B cell (primary cell): ENCODE data around the gene HYAL1. TPM values are rescaled to one million over a fixed set of nuclear protein-coding genes. Genes with fewer than 3 reads are reported as not detected.

Experiments used
- ATAC-seq: fragments of 200-7000 bp; cut with Tn5 transposase; one replicate; pipeline ENCODE4 v1.10.0; 2021; ENCODE audit warnings: low read depth, mild to moderate bottlenecking, moderate number of reproducible peaks, moderate library complexity
- CTCF ChIA-PET: fragments of 350-600 bp; sonication (Branson Sonifier 250); formaldehyde crosslinking; loops from one replicate; lab custom pipeline; 2021; ENCODE audit warnings: antibody characterized with exemption, inconsistent platforms; lab: Charles Lee
- POLR2A ChIA-PET: fragments of 350-600 bp; sonication (Branson Sonifier 250); formaldehyde crosslinking; loops from one replicate; lab custom pipeline; 2021; ENCODE audit warnings: antibody characterized with exemption; lab: Charles Lee
- DNase-seq: peaks from one replicate; pipeline ENCODE4 v3.0.0; 2013
- H2AFZ ChIP-seq: 2 replicates; pipeline ENCODE4 v1.6.1; 2012; ENCODE audit warnings: mild to moderate bottlenecking, low read depth, low read length; ENCODE audit not compliant: insufficient read depth, poor library complexity, severe bottlenecking
- H3K27ac ChIP-seq, 2 donors: 1 replicate in 1 of 2; 2 replicates in 1 of 2; pipeline ENCODE4 v1.5.1; 2012 to 2013; ENCODE audit warnings: low read length in 2 of 2, mild to moderate bottlenecking in 2 of 2, moderate library complexity in 1 of 2
- H3K27me3 ChIP-seq, 4 experiments: fragments of 200-600 bp in 1 of 4; sonication (generic) in 1 of 4; replicated peaks in 1 of 4; 1 replicate in 2 of 4; 2 replicates in 2 of 4; pipeline versions ENCODE4 v1.6.1 to v1.7.0; 2013 to 2016; ENCODE audit warnings: low read length in 3 of 4, mild to moderate bottlenecking in 2 of 4, mixed read lengths in 1 of 4, moderate library complexity in 1 of 4; ENCODE audit not compliant: insufficient read depth in 4 of 4, control insufficient read depth in 3 of 4; ENCODE audit errors: control extremely low read depth in 1 of 4
- H3K36me3 ChIP-seq, 2 experiments: replicated peaks in 1 of 2; 1 replicate in 1 of 2; 2 replicates in 1 of 2; pipeline versions ENCODE4 v1.6.1 to v1.7.1; 2013; ENCODE audit warnings: low read length in 1 of 2; ENCODE audit not compliant: insufficient read depth in 2 of 2, control insufficient read depth in 1 of 2; ENCODE audit errors: control extremely low read depth in 1 of 2, extremely low read depth in 1 of 2
- H3K4me1 ChIP-seq, 2 donors: fragments of 200-600 bp in 1 of 2; sonication (generic) in 1 of 2; 1 replicate in 1 of 2; 2 replicates in 1 of 2; pipeline versions ENCODE4 v1.5.1 to v1.6.1; 2013 to 2017; ENCODE audit warnings: low read length in 2 of 2; ENCODE audit not compliant: control insufficient read depth in 2 of 2, insufficient read depth in 2 of 2
- H3K4me2 ChIP-seq: replicated peaks from 2 replicates; pipeline ENCODE3; 2012; ENCODE audit warnings: mild to moderate bottlenecking, low read depth, low read length; ENCODE audit not compliant: poor library complexity, severe bottlenecking
- H3K4me3 ChIP-seq, 5 experiments: fragments of 200-600 bp in 1 of 5; sonication (generic) in 1 of 5; 1 replicate in 3 of 5; 2 replicates in 2 of 5; pipeline versions ENCODE4 v1.5.1 to v1.7.0; 2011 to 2016; ENCODE audit warnings: low read length in 4 of 5, mild to moderate bottlenecking in 4 of 5, low read depth in 2 of 5, control low read depth in 1 of 5, moderate library complexity in 1 of 5; ENCODE audit not compliant: insufficient read depth in 1 of 5; ENCODE audit errors: control extremely low read depth in 1 of 5, extremely low read depth in 1 of 5
- H3K79me2 ChIP-seq: fragments of 200-600 bp; sonication (generic); one replicate; pipeline ENCODE4 v1.6.0; 2016; ENCODE audit warnings: low read length; ENCODE audit not compliant: control insufficient read depth, insufficient read depth
- H3K9ac ChIP-seq: fragments of 200-600 bp; sonication (generic); 2 replicates; pipeline ENCODE4 v1.6.1; 2017; ENCODE audit warnings: mild to moderate bottlenecking, low read length, moderate library complexity
- H3K9me3 ChIP-seq, 3 donors: one replicate each; pipeline versions ENCODE4 v1.6.1 to v1.7.1; 2013; ENCODE audit warnings: low read length in 2 of 3; ENCODE audit not compliant: control insufficient read depth in 2 of 3, insufficient read depth in 1 of 3; ENCODE audit errors: control extremely low read depth in 1 of 3
- H4K20me1 ChIP-seq: 2 replicates; pipeline ENCODE4 v1.6.0; 2012; ENCODE audit warnings: mild to moderate bottlenecking, low read length; ENCODE audit not compliant: insufficient read depth, control insufficient read depth, poor library complexity, severe bottlenecking
- H3K27ac Mint-ChIP-seq: one replicate; pipeline ENCODE4 v1.8.0; 2021; ENCODE audit warnings: mixed read lengths
- H3K27me3 Mint-ChIP-seq: one replicate; pipeline ENCODE4 v1.8.0; 2021; ENCODE audit warnings: mixed read lengths
- H3K4me1 Mint-ChIP-seq: one replicate; pipeline ENCODE4 v1.8.0; 2021; ENCODE audit warnings: mixed read lengths
- H3K4me3 Mint-ChIP-seq: one replicate; pipeline ENCODE4 v1.8.0; 2021; ENCODE audit warnings: mixed read lengths
- H3K9me3 Mint-ChIP-seq: one replicate; pipeline ENCODE4 v1.8.0; 2022; ENCODE audit warnings: mixed read lengths; ENCODE audit not compliant: insufficient read depth
- CTCF ChIP-seq: fragments of 200-600 bp; IDR thresholded peaks from one replicate; pipeline ENCODE4 v1.8.0; 2022; ENCODE audit warnings: antibody characterized with exemption, mild to moderate bottlenecking
- EZH2 ChIP-seq: IDR thresholded peaks from 2 replicates; pipeline ENCODE4 v1.6.1; 2012; ENCODE audit warnings: borderline replicate concordance, low read depth, mild to moderate bottlenecking, moderate library complexity, low read length; ENCODE audit not compliant: insufficient read depth, poor library complexity, severe bottlenecking
- WGBS: methylation state at CpG from one replicate; pipeline ENCODE4 v1.1.5; 2013; ENCODE audit warnings: missing lambda C conversion rate; ENCODE audit not compliant: insufficient coverage; 5-methylcytosine and 5-hydroxymethylcytosine counted together
- intact Hi-C: fragments of 100-400 bp; cut with micrococcal nuclease; formaldehyde crosslinking; loops from one replicate; pipeline ENCODE4 v1.10.0; 2022
- polyA plus RNA-seq: library from polyadenylated mRNA; depleted of rRNA; stranded (reverse); fragments of >200 nt; gene quantifications from 2 replicates; pipeline ENCODE4 v1.2.3, GENCODE V29; 2012
- total RNA-seq, 2 donors: library from RNA; stranded (reverse); fragments of 120-200 nt in 1 of 2; gene quantifications; 1 replicate in 1 of 2; 2 replicates in 1 of 2; pipeline versions ENCODE4 v1.2.3 to v1.2.4, GENCODE V29; 2013 to 2022

HYAL1 gene
- total and polyA plus RNA-seq, 2 donors (not counting 1 experiment from before 2014, with no cell fraction given) = 0.12 to 0.30 TPM

DNA sequence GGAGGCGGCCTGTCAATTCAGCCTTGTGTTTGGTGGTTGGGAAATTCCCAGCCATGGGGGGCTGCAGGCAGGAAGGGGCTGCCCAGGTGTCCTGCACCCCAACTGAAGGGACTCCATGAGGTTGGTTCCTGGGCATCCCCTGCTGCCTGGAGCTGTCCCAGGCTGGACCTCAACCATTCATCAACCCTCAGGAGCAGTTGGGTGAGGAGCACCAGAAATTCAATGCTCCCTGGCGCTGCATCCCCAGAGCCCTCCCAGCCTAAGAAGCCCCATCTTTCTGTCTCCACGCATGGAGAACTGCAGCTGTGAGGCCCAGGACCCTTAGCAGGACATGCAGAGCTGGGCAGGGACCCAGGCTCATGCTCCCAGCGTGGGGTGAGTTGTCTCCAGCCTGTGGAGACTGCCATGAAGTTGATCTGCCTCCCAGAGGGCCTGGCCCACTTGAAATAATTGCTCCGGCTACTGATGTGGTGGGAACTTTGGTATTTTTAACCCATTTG, 42.4 kb downstream of the HYAL1 start:
- H3K9ac ChIP-seq = peak overlapping the region; percentile 77
- H3K4me1 Mint-ChIP-seq = peaks cover 12% of the 10 kb centered on the region
- H3K4me1 ChIP-seq = peaks cover 12 to 17% of the 10 kb centered on the region in 2 donors
- no peaks in the 10 kb centered on the region for H3K9me3 ChIP-seq
- peaks cover 0 to 24% of the 10 kb centered on the region in 2 experiments for H3K36me3 ChIP-seq
- ChIA-PET POLR2A (no interaction called here), CTCF (interaction anchor here (0.6 to 27.3 kb wide), 6 partner anchors 11 to 107 kb away, joined by 3 to 596 read pairs (median 10); partner anchors contain the start of genes GNAI2 and LSMEM2)
- TF ChIP-seq CTCF = no peak
- TF ChIP-seq EZH2 = no peak
- H3K27ac ChIP-seq = no peak overlapping the region
- H3K9me3 Mint-ChIP-seq = no peaks in the 10 kb centered on the region
- peak overlapping the region; percentile 72 for H3K4me3 Mint-ChIP-seq
- intact Hi-C loops = loop anchor here (1.0 kb wide), 3 partner anchors 12 to 34 kb away; no protein-coding TSS in a partner anchor
- no peak overlapping the region for H3K4me3 ChIP-seq
- H3K27ac Mint-ChIP-seq = peak overlapping the region; percentile 65
- H3K79me2 ChIP-seq = no peaks in the 10 kb centered on the region
- H4K20me1 ChIP-seq = peaks cover 38% of the 10 kb centered on the region
- peaks cover 4% of the 10 kb centered on the region for H3K27me3 Mint-ChIP-seq
- WGBS = 75% methylated on average over 5 of the region's 5 CpGs
- ATAC-seq (no peak), DNase-seq (no peak)
- peaks cover 0 to 12% (median 0%) of the 10 kb centered on the region in 4 experiments for H3K27me3 ChIP-seq
- H2AFZ ChIP-seq = peak overlapping the region; percentile 82
- peak overlapping the region; percentile 98 for H3K4me2 ChIP-seq
